Measurements from ENCODE around the gene COQ2. TPM values are rescaled to one million over a fixed set of nuclear protein-coding genes. Genes with fewer than 3 reads are reported as not detected.
"Not testable (repeated sequence)": the region's sequence is repeated elsewhere in the genome, so short reads cannot be mapped to it uniquely, and the experiment has no call there.

COQ2 gene
- total and polyA plus RNA-seq, 11 donors = 10.4 to 26.3 (median 22.0) TPM

DNA sequence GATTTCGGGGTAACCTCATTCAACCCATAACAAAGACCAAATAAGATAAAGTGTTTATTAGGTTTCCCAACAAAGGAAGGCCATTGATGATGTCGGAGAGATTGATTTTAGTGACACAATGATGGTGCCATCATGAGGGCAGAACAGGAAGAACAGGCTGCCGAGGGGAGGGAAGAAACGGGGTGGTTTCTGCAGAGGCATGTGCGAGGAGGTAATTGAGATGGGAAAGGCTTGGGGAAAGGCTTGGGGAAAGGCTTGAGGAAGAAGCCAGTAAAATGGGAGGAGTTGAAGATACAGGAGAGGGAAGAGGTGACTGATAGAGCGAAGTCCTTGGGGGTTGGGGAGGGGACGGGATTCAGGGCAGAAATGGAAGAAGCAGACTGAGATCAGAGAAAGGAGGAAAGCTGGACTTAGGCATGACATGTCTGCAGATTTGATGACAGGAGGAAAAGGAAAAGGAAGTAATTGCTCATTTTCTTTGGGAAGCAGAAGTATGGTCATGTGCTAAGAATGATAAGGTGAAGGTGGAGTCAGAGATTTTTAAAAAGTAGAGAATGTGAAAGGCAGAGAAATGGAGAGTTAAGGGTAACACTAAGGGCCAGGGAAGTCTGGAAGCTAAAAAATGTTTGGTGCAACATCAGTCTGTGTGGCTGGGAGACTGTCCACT lies 44.1 kb upstream of the COQ2 start:
- WGBS, 4 donors = 26 to 33% (median 29%) methylated on average over 7 of the region's 7 CpGs

DNA sequence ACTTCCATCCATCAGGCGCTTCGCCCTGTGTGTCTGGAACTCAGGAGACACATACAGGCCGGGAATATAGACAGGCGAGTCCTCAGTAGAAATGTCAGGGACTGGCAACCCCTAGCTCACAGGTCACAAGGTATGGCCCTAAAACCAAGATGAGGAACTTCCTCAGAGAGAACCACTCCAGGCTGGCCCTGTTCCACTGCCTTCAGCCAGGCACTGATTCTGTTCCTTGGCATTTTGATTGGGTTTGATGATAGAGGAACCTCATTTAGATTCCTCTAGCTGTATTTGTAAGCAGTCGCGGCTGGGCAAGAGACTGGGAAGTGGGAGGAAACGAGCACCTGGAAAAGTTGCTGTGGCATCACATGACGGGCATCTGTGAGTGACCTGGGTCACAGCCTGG lies 41.9 kb upstream of the COQ2 start:
- H3K27ac ChIP-seq = no peak overlapping the region
- WGBS, 4 donors = 78 to 90% (median 84%) methylated on average over 8 of the region's 8 CpGs
- no peak for ATAC-seq

More for the DNA sequence above, 44.1 kb upstream of the COQ2 start:
- Histone ChIP-seq H3K27me3 (peaks cover 0 to 35% (median 0%) of the 10 kb centered on the region in 9 donors), H3K4me1 (peaks cover 0 to 20% (median 0%) of the 10 kb centered on the region in 12 donors), H3K9me3 (no peaks in the 10 kb centered on the region), H3K27ac (peak overlapping the region in 1 of 12 donors; percentile 17), H3K4me3 (no peak overlapping the region), H3K36me3 (no peaks in the 10 kb centered on the region)
- no peak for DNase-seq
- ATAC-seq = no peak
- intact Hi-C loops (cut with DNase I) = no loop called here
- no peak for TF ChIP-seq POLR2A (IDR thresholded peaks at IDR 0.05)
- TF ChIP-seq, protein P1, sequence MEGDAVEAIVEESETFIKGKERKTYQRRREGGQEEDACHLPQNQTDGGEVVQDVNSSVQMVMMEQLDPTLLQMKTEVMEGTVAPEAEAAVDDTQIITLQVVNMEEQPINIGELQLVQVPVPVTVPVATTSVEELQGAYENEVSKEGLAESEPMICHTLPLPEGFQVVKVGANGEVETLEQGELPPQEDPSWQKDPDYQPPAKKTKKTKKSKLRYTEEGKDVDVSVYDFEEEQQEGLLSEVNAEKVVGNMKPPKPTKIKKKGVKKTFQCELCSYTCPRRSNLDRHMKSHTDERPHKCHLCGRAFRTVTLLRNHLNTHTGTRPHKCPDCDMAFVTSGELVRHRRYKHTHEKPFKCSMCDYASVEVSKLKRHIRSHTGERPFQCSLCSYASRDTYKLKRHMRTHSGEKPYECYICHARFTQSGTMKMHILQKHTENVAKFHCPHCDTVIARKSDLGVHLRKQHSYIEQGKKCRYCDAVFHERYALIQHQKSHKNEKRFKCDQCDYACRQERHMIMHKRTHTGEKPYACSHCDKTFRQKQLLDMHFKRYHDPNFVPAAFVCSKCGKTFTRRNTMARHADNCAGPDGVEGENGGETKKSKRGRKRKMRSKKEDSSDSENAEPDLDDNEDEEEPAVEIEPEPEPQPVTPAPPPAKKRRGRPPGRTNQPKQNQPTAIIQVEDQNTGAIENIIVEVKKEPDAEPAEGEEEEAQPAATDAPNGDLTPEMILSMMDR (IDR thresholded peaks at IDR 0.05) = no peak

DNA sequence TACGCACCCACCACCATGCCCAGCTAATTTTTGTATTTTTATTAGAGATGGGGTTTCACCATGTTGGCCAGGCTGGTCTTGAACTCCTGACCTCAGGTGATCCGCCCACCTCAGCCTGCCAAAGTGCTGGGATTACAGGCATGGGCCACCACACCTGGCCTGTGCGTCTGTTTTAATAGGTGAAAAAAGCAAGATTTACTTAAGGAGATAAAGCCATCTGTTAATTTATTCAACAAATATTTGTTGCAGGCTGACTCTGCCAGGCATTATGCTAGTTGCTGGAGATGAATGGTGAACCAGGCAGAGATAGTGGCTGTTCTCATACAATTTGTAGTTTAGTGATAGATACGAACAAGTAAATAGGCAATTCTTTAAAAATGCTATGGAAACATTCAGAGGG lies 40.7 kb upstream of the COQ2 start:
- WGBS, 4 donors = 79 to 89% (median 86%) methylated on average over 4 of the region's 4 CpGs
- DNase-seq; ATAC-seq; H3K9me3 ChIP-seq; H3K4me3 ChIP-seq; H3K27ac ChIP-seq; H3K36me3 ChIP-seq; intact Hi-C loops (cut with DNase I): not testable (repeated sequence)
- Histone ChIP-seq H3K4me1 (peaks cover 0 to 27% (median 0%) of the 10 kb centered on the region in 12 donors), H3K27me3 (peaks cover 0 to 24% (median 0%) of the 10 kb centered on the region in 9 donors)

More for the DNA sequence above, 41.9 kb upstream of the COQ2 start:
- DNase-seq = no peak
- H3K4me1 ChIP-seq = peaks cover 0 to 18% (median 0%) of the 10 kb centered on the region in 12 donors
- no peak overlapping the region for H3K4me3 ChIP-seq
- TF ChIP-seq POLR2A (IDR thresholded peaks at IDR 0.05) = no peak
- TF ChIP-seq, protein P1 (IDR thresholded peaks at IDR 0.05) = no peak
- peaks cover 0 to 27% (median 0%) of the 10 kb centered on the region in 9 donors for H3K27me3 ChIP-seq
- no peaks in the 10 kb centered on the region for H3K9me3 ChIP-seq
- intact Hi-C loops (cut with DNase I) = no loop called here
- no peaks in the 10 kb centered on the region for H3K36me3 ChIP-seq

DNA sequence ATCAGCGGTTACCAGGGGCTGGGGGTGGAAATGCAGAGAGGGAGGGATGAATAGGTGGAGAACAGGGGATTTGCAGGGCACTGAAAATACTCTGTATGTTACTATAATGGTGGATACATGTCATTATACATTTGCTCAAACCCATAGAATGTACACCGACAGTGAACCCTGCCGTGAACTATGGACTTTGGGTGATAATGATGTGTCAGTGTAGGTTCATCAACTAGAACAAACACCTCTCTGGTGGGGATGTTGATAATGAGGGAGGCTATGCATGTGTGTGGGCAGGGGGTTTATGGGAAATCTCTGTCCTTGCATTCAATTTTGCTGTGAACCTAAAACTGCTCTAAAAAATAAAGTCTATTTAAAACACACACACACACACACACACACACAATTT lies 38.5 kb upstream of the COQ2 start:
- Histone ChIP-seq H3K36me3 (no peaks in the 10 kb centered on the region), H3K4me3 (no peak overlapping the region), H3K4me1 (peaks cover 0 to 26% (median 0%) of the 10 kb centered on the region in 12 donors), H3K27me3 (peaks cover 0 to 14% (median 0%) of the 10 kb centered on the region in 9 donors), H3K9me3 (no peaks in the 10 kb centered on the region), H3K27ac (peak overlapping the region in 1 of 12 donors; percentile 29)
- DNase-seq = no peak
- 68 to 78% (median 76%) methylated on average over 3 of the region's 3 CpGs for WGBS, 4 donors
- intact Hi-C loops (cut with DNase I) = no loop called here
- TF ChIP-seq, protein P1 (IDR thresholded peaks at IDR 0.05) = no peak
- no peak for TF ChIP-seq POLR2A (IDR thresholded peaks at IDR 0.05)
- no peak for ATAC-seq

All from heart left ventricle (tissue), 16 donors.